Endodermal cell (in vitro differentiated cells): ENCODE measurements around the gene FAM216A. TPM values are rescaled to one million over a fixed set of nuclear protein-coding genes. Genes with fewer than 3 reads are reported as not detected.

Experiments
- DNase-seq: peaks from one replicate; pipeline ENCODE4 v3.0.0-alpha.2; 2017
- H3K27ac ChIP-seq: 2 replicates; pipeline ENCODE4 v1.5.1; 2013; ENCODE audit warnings: mild to moderate bottlenecking, low read depth, low read length, moderate library complexity
- H3K27me3 ChIP-seq: 2 replicates; pipeline ENCODE4 v1.6.1; 2013; ENCODE audit warnings: mild to moderate bottlenecking, low read length, moderate library complexity; ENCODE audit not compliant: insufficient read depth, control insufficient read depth, poor library complexity, severe bottlenecking
- H3K36me3 ChIP-seq: 2 replicates; pipeline ENCODE4 v1.7.0; 2013; ENCODE audit warnings: mild to moderate bottlenecking, low read length, moderate library complexity; ENCODE audit not compliant: control insufficient read depth, insufficient read depth
- H3K4me1 ChIP-seq: one replicate; pipeline ENCODE4 v1.7.0; 2013; ENCODE audit warnings: low read length; ENCODE audit not compliant: control insufficient read depth, insufficient read depth
- H3K4me3 ChIP-seq: 2 replicates; pipeline ENCODE4 v1.5.1; 2013; ENCODE audit warnings: mild to moderate bottlenecking, low read length, moderate library complexity
- H3K9ac ChIP-seq: 2 replicates; pipeline ENCODE4 v1.6.1; 2013; ENCODE audit warnings: mild to moderate bottlenecking, low read length, moderate library complexity; ENCODE audit not compliant: poor library complexity, severe bottlenecking; ENCODE audit errors: extremely low read depth
- H3K9me3 ChIP-seq: 2 replicates; pipeline ENCODE4 v1.6.1; 2013; ENCODE audit warnings: mild to moderate bottlenecking, low read length, moderate library complexity; ENCODE audit not compliant: control insufficient read depth
- H3K27ac Mint-ChIP-seq: 2 replicates; pipeline ENCODE4 v1.8.0; 2020; ENCODE audit warnings: mixed read lengths
- H3K27me3 Mint-ChIP-seq: 2 replicates; pipeline ENCODE4 v1.8.0; 2021; ENCODE audit warnings: mild to moderate bottlenecking, mixed read lengths; ENCODE audit not compliant: insufficient read depth
- H3K36me3 Mint-ChIP-seq: 2 replicates; pipeline ENCODE4 v1.8.0; 2020; ENCODE audit warnings: low read depth, mixed read lengths
- H3K4me1 Mint-ChIP-seq: 2 replicates; pipeline ENCODE4 v1.8.0; 2020; ENCODE audit warnings: mixed read lengths
- H3K4me3 Mint-ChIP-seq: 2 replicates; pipeline ENCODE4 v1.8.0; 2020; ENCODE audit warnings: mild to moderate bottlenecking, moderate library complexity, mixed read lengths
- H3K9me3 Mint-ChIP-seq: 2 replicates; pipeline ENCODE4 v1.8.0; 2020; ENCODE audit warnings: mild to moderate bottlenecking, mixed read lengths
- CTCF ChIP-seq: fragments of 200-600 bp; sonication (generic); conservative IDR thresholded peaks from 2 replicates; pipeline ENCODE4 v1.5.0; 2021; ENCODE audit warnings: antibody characterized with exemption, mild to moderate bottlenecking
- whole genome bisulfite sequencing, 2 experiments: methylation state at CpG; one replicate each; pipeline versions ENCODE4 v1.1.5 to v1.1.7; 2013; ENCODE audit warnings: missing lambda C conversion rate in 2 of 2, mixed read lengths in 1 of 2; ENCODE audit not compliant: insufficient coverage in 1 of 2, insufficient read length in 1 of 2; 5-methylcytosine and 5-hydroxymethylcytosine counted together
- total RNA-seq, 2 donors: library from RNA; stranded (reverse); fragmentation: NEBNext Ultra II Directional in 1 of 2; extraction: Animal tissue kit (Norgen Biotek cat#: 25700) in 1 of 2; gene quantifications; 2 replicates in 1 of 2; 3 replicates in 1 of 2; pipeline ENCODE4 v1.2.1, GENCODE V29; 2021

FAM216A gene
- total RNA-seq, 2 donors from 2014 or later: 5.5 to 7.2 TPM

- Histone ChIP-seq H3K27me3 (no peaks in the 10 kb centered on the region), H3K9ac (peak overlapping the region; percentile 95), H3K4me1 (peaks cover 2% of the 10 kb centered on the region), H3K27ac (no peak overlapping the region), H3K36me3 (peaks cover 24% of the 10 kb centered on the region), H3K9me3 (no peaks in the 10 kb centered on the region), H3K4me3 (peak overlapping the region; percentile 94)
- Mint-ChIP-seq H3K27me3 (no peaks in the 10 kb centered on the region), H3K4me3 (peak overlapping the region; percentile 98), H3K27ac (peak overlapping the region; percentile 48), H3K9me3 (no peaks in the 10 kb centered on the region), H3K4me1 (peaks cover 16% of the 10 kb centered on the region), H3K36me3 (peaks cover 23% of the 10 kb centered on the region)
- TF ChIP-seq CTCF: no peak
- 88 to 93% methylated on average over 4 to 5 of the region's 5 CpGs for WGBS, 2 experiments
- peak; percentile 49 for DNase-seq
These were observed 1.9 kb upstream of the FAM216A start for GRCh38 chr12:110466791-110467190.

- H3K9me3 Mint-ChIP-seq: no peaks in the 10 kb centered on the region
These were observed 815 bp upstream of the FAM216A start for GRCh38 chr12:110467847-110468213.

GRCh38 chr12:110475426-110475825, 6.8 kb downstream of the FAM216A start:
- Mint-ChIP-seq H3K4me3 (no peak overlapping the region), H3K36me3 (peaks cover 3% of the 10 kb centered on the region), H3K27me3 (no peaks in the 10 kb centered on the region), H3K4me1 (peaks cover 2% of the 10 kb centered on the region), H3K27ac (no peak overlapping the region), H3K9me3 (no peaks in the 10 kb centered on the region)
- no peak for TF ChIP-seq CTCF
- H3K36me3 ChIP-seq: peaks cover 1% of the 10 kb centered on the region
- 95 to 100% methylated on average over 3 to 7 of the region's 7 CpGs for WGBS, 2 experiments
- no peak overlapping the region for H3K4me3 ChIP-seq
- H3K9ac ChIP-seq: no peak overlapping the region
- no peaks in the 10 kb centered on the region for H3K27me3 ChIP-seq
- no peaks in the 10 kb centered on the region for H3K9me3 ChIP-seq
- H3K4me1 ChIP-seq: no peaks in the 10 kb centered on the region
- DNase-seq: no peak
- H3K27ac ChIP-seq: no peak overlapping the region

More at GRCh38 chr12:110467847-110468213, 815 bp upstream of the FAM216A start:
- Histone ChIP-seq H3K27me3 (no peaks in the 10 kb centered on the region), H3K27ac (no peak overlapping the region), H3K9me3 (no peaks in the 10 kb centered on the region), H3K9ac (peak overlapping the region; percentile 95), H3K4me1 (peaks cover 2% of the 10 kb centered on the region), H3K36me3 (peaks cover 24% of the 10 kb centered on the region), H3K4me3 (peak overlapping the region; percentile 94)
- Mint-ChIP-seq H3K27ac (peak overlapping the region; percentile 100), H3K36me3 (peaks cover 18% of the 10 kb centered on the region), H3K4me1 (peaks cover 16% of the 10 kb centered on the region), H3K4me3 (peak overlapping the region; percentile 98), H3K27me3 (no peaks in the 10 kb centered on the region)
- no peak for DNase-seq
- 0% methylated on average over 5 to 14 of the region's 15 CpGs for WGBS, 2 experiments
- no peak for TF ChIP-seq CTCF
